H1 (cell line): Measurements from ENCODE around the gene ATP5F1C.

ENCODE experiments used
- CEBPB ChIP-seq: IDR thresholded peaks from 2 replicates; pipeline ENCODE4 v1.6.1; 2012; ENCODE audit warnings: low read depth, low read length
- CHD1 ChIP-seq: IDR thresholded peaks from 2 replicates; pipeline ENCODE4 v1.6.1; 2012; ENCODE audit warnings: low read depth, low read length, improper control_type of control experiment
- CTBP2 ChIP-seq: IDR thresholded peaks from 2 replicates; pipeline ENCODE4 v1.7.0; 2011; ENCODE audit warnings: borderline replicate concordance, mild to moderate bottlenecking, moderate library complexity, mixed read lengths, low read length; ENCODE audit not compliant: insufficient read depth, insufficient read length
- EP300 ChIP-seq, 2 experiments: IDR thresholded peaks; 1 replicate in 1 of 2; 2 replicates in 1 of 2; pipeline ENCODE4 v1.6.1; 2011 to 2012; ENCODE audit warnings: low read depth in 2 of 2, low read length in 2 of 2, mild to moderate bottlenecking in 2 of 2, borderline replicate concordance in 1 of 2, inconsistent platforms in 1 of 2, moderate library complexity in 1 of 2
- JUN ChIP-seq: IDR thresholded peaks from 2 replicates; pipeline ENCODE4 v1.6.1; 2011; ENCODE audit warnings: low read depth, mild to moderate bottlenecking, improper control_type of control experiment, low read length
- POLR2A ChIP-seq, 2 experiments: IDR thresholded peaks; 1 replicate in 1 of 2; 2 replicates in 1 of 2; pipeline ENCODE4 v1.6.1; 2011; ENCODE audit warnings: low read depth in 2 of 2, low read length in 2 of 2, mild to moderate bottlenecking in 2 of 2; ENCODE audit errors: control extremely low read depth in 1 of 2
- POLR2AphosphoS5 ChIP-seq: IDR thresholded peaks from 2 replicates; pipeline ENCODE4 v1.6.1; 2011; ENCODE audit warnings: low read depth, low read length
- RAD21 ChIP-seq, 2 experiments: IDR thresholded peaks in 1 of 2; conservative IDR thresholded peaks in 1 of 2; 2 replicates each; pipeline ENCODE4 v1.6.1; 2011; ENCODE audit warnings: low read depth in 2 of 2, low read length in 2 of 2, improper control_type of control experiment in 1 of 2, inconsistent platforms in 1 of 2, mild to moderate bottlenecking in 1 of 2, moderate library complexity in 1 of 2
- RBBP5 ChIP-seq: IDR thresholded peaks from 2 replicates; pipeline ENCODE4 v1.7.1; 2012; ENCODE audit warnings: low read depth, mild to moderate bottlenecking, inconsistent platforms, low read length, moderate library complexity, borderline replicate concordance
- SP1 ChIP-seq: IDR thresholded peaks from 2 replicates; pipeline ENCODE4 v1.6.1; 2011; ENCODE audit warnings: low read depth, low read length
- TAF1 ChIP-seq: IDR thresholded peaks from 2 replicates; pipeline ENCODE4 v1.6.1; 2011; ENCODE audit warnings: mild to moderate bottlenecking, low read depth, low read length
- YY1 ChIP-seq: IDR thresholded peaks from 2 replicates; pipeline ENCODE4 v1.6.1; 2011; ENCODE audit warnings: low read depth, mild to moderate bottlenecking, low read length
- TF ChIP-seq, protein P1 (sequence below), 3 experiments: IDR thresholded peaks; 1 replicate in 2 of 3; 2 replicates in 1 of 3; pipeline versions ENCODE4 v1.5.1 to v1.6.1; 2011; ENCODE audit warnings: low read length in 3 of 3, mild to moderate bottlenecking in 3 of 3, inconsistent platforms in 2 of 3, low read depth in 1 of 3, moderate library complexity in 1 of 3; ENCODE audit not compliant: insufficient read depth in 1 of 3; ENCODE audit errors: control extremely low read depth in 1 of 3
- TF ChIP-seq, protein P2 (sequence below): IDR thresholded peaks from 2 replicates; pipeline ENCODE4 v1.6.1; 2011; ENCODE audit warnings: low read length, improper control_type of control experiment

DNA sequence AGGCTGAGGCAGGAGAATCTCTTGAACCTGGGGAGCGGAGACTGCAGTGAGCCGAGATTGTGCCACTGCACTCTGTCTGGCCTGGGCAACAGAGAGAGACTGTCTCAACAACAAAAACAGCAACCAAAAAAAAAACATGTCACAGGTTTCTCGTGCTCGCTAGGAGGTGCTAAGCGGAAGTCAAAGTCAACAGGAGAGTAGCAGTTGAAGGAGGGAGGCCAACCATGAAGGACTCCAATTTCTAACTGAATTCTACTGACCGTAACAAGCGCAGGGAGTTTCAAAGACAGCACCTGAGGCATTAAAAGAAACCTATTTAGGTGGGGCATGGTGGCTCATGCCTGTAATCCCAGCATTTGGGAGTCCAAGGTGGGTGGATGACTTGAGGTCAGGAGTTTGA lies 19.6 kb upstream of the ATP5F1C start:
- TF ChIP-seq RBBP5 (no peak), TAF1 (no peak), POLR2A (IDR thresholded peaks at IDR 0.05; ENCODE audit: control extremely low read depth in 1 of 2, low read depth in 2 of 2, low read length in 2 of 2) (no peak), POLR2AphosphoS5 (no peak), CHD1 (no peak), YY1 (no peak), JUN (no peak), RAD21 (IDR thresholded peaks at IDR 0.05 in 1 of 2, conservative IDR thresholded peaks at IDR 0.05 in 1 of 2; ENCODE audit: low read depth in 2 of 2, low read length in 2 of 2) (no peak), CEBPB (no peak), EP300 (IDR thresholded peaks at IDR 0.05; ENCODE audit: borderline replicate concordance in 1 of 2, low read depth in 2 of 2, low read length in 2 of 2) (no peak), SP1 (no peak), CTBP2 (no peak)
- TF ChIP-seq, protein P1, sequence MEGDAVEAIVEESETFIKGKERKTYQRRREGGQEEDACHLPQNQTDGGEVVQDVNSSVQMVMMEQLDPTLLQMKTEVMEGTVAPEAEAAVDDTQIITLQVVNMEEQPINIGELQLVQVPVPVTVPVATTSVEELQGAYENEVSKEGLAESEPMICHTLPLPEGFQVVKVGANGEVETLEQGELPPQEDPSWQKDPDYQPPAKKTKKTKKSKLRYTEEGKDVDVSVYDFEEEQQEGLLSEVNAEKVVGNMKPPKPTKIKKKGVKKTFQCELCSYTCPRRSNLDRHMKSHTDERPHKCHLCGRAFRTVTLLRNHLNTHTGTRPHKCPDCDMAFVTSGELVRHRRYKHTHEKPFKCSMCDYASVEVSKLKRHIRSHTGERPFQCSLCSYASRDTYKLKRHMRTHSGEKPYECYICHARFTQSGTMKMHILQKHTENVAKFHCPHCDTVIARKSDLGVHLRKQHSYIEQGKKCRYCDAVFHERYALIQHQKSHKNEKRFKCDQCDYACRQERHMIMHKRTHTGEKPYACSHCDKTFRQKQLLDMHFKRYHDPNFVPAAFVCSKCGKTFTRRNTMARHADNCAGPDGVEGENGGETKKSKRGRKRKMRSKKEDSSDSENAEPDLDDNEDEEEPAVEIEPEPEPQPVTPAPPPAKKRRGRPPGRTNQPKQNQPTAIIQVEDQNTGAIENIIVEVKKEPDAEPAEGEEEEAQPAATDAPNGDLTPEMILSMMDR (IDR thresholded peaks at IDR 0.05; ENCODE audit: control extremely low read depth in 1 of 3, insufficient read depth in 1 of 3, low read depth in 1 of 3, low read length in 3 of 3) = no peak
- TF ChIP-seq, protein P2, sequence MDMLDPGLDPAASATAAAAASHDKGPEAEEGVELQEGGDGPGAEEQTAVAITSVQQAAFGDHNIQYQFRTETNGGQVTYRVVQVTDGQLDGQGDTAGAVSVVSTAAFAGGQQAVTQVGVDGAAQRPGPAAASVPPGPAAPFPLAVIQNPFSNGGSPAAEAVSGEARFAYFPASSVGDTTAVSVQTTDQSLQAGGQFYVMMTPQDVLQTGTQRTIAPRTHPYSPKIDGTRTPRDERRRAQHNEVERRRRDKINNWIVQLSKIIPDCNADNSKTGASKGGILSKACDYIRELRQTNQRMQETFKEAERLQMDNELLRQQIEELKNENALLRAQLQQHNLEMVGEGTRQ = no peak
